HepG2 (cell line): Measurements from ENCODE around the gene CORO1C. TPM values are rescaled to one million over a fixed set of nuclear protein-coding genes. Genes with fewer than 3 reads are reported as not detected.
A peak's percentile ranks its signal among the peaks of the same experiment; 100 is the strongest.

ENCODE experiments used
- CENPX ChIP-seq: sonication (generic); formaldehyde crosslinking; IDR thresholded peaks from 2 replicates; pipeline ENCODE4 v1.9.0; 2021; ENCODE audit warnings: mild to moderate bottlenecking, missing genetic modification reagents, moderate library complexity
- HNRNPUL1 ChIP-seq: fragments of 200-400 bp; formaldehyde crosslinking; IDR thresholded peaks from 2 replicates; pipeline ENCODE4 v1.6.1; 2017; ENCODE audit warnings: low read depth, mild to moderate bottlenecking, low read length, moderate library complexity
- MAFF ChIP-seq: IDR thresholded peaks from 2 replicates; pipeline ENCODE4 v1.6.1; 2011; ENCODE audit warnings: low read depth, low read length, improper control_type of control experiment
- MBNL3 ChIP-seq: fragments of 250-450 bp; sonication (Bioruptor Pico); conservative IDR thresholded peaks from 2 replicates; pipeline ENCODE4 v1.8.0; 2022; ENCODE audit warnings: mild to moderate bottlenecking, inconsistent platforms
- NFATC3 ChIP-seq: sonication (generic); formaldehyde crosslinking; IDR thresholded peaks from 2 replicates; pipeline ENCODE4 v1.5.1; 2020; ENCODE audit warnings: mild to moderate bottlenecking, missing genetic modification reagents
- NR3C1 ChIP-seq: sonication (generic); formaldehyde crosslinking; IDR thresholded peaks from 2 replicates; pipeline ENCODE4 v1.4.0; 2020; ENCODE audit warnings: missing genetic modification reagents
- PRDM10 ChIP-seq: sonication (generic); formaldehyde crosslinking; IDR thresholded peaks from 2 replicates; pipeline ENCODE4 v1.4.0; 2020; ENCODE audit warnings: low read depth, missing genetic modification reagents
- RAD21 ChIP-seq: fragments of 450-650 bp; formaldehyde crosslinking; IDR thresholded peaks from 2 replicates; pipeline ENCODE4 v1.5.0; 2020; ENCODE audit warnings: mild to moderate bottlenecking
- RNF2 ChIP-seq: fragments of 450-650 bp; conservative IDR thresholded peaks from 2 replicates; pipeline ENCODE4 v1.6.1; 2016; ENCODE audit warnings: low read depth
- SOX6 ChIP-seq, 2 experiments: fragments of 450-650 bp in 1 of 2; sonication (generic) in 1 of 2; formaldehyde crosslinking in 1 of 2; IDR thresholded peaks; 2 replicates each; pipeline versions ENCODE4 v1.4.0 to v1.6.1; 2017 to 2020; ENCODE audit warnings: antibody characterized with exemption in 1 of 2, mild to moderate bottlenecking in 1 of 2, missing genetic modification reagents in 1 of 2
- SUZ12 ChIP-seq: fragments of 150-350 bp; IDR thresholded peaks from 2 replicates; pipeline ENCODE4 v1.6.1; 2014; ENCODE audit warnings: low read depth, low read length
- ZNF12 ChIP-seq: sonication (generic); formaldehyde crosslinking; IDR thresholded peaks from 2 replicates; pipeline ENCODE4 v1.5.0; 2020; ENCODE audit warnings: missing genetic modification reagents
- ZNF367 ChIP-seq: sonication (generic); formaldehyde crosslinking; IDR thresholded peaks from 2 replicates; pipeline ENCODE4 v1.4.0; 2020; ENCODE audit warnings: missing genetic modification reagents, borderline replicate concordance
- ZNF563 ChIP-seq: sonication (generic); formaldehyde crosslinking; IDR thresholded peaks from 2 replicates; pipeline ENCODE4 v1.8.0; 2022; ENCODE audit warnings: mild to moderate bottlenecking, moderate library complexity, missing genetic modification reagents
- ZNF687 ChIP-seq: sonication (generic); formaldehyde crosslinking; IDR thresholded peaks from 2 replicates; pipeline ENCODE4 v1.5.1; 2020; ENCODE audit warnings: mild to moderate bottlenecking, missing genetic modification reagents, moderate library complexity
- ZNF768 ChIP-seq: sonication (generic); formaldehyde crosslinking; IDR thresholded peaks from 2 replicates; pipeline ENCODE4 v1.4.0; 2020; ENCODE audit warnings: missing genetic modification reagents
- polyA plus RNA-seq, 8 experiments: library from polyadenylated mRNA; depleted of rRNA in 3 of 8; stranded (reverse) in 7 of 8; unstranded in 1 of 8; fragments of >200 nt; fragmentation: Illumina TruSeq in 4 of 8; extraction: Trizol in 4 of 8; gene quantifications; 2 replicates each; pipeline versions ENCODE4 v1.2.1 to v1.2.3, GENCODE V29; 2011 to 2016; ENCODE audit warnings: low read depth in 4 of 8, missing spikeins in 1 of 8, mixed read lengths in 1 of 8; ENCODE audit not compliant: insufficient read depth in 1 of 8
- total RNA-seq, 5 experiments: library from RNA; depleted of rRNA; stranded (reverse); fragments of >200 nt; fragmentation: Illumina TruSeq; extraction: Trizol; gene quantifications; 2 replicates each; pipeline ENCODE4 v1.2.3, GENCODE V29; 2016; ENCODE audit warnings: low read depth in 1 of 5
- TF ChIP-seq, protein P1 (sequence below): sonication (generic); formaldehyde crosslinking; IDR thresholded peaks from 2 replicates; pipeline ENCODE4 v1.5.0; 2020; ENCODE audit warnings: missing genetic modification reagents
- TF ChIP-seq, protein P2 (sequence below): sonication (generic); formaldehyde crosslinking; IDR thresholded peaks from 2 replicates; pipeline ENCODE4 v1.5.1; 2020; ENCODE audit warnings: mild to moderate bottlenecking, missing genetic modification reagents, moderate library complexity
- TF ChIP-seq, protein P3 (sequence below): sonication (generic); formaldehyde crosslinking; IDR thresholded peaks from 2 replicates; pipeline ENCODE4 v1.9.0; 2022; ENCODE audit warnings: missing genetic modification reagents, mild to moderate bottlenecking, borderline replicate concordance

The CORO1C gene
- total and polyA plus RNA-seq, 2 of the 13 experiments (the other 11 are each of a cell fraction or from before 2014, with no cell fraction given), result 73.7 to 131 TPM

DNA sequence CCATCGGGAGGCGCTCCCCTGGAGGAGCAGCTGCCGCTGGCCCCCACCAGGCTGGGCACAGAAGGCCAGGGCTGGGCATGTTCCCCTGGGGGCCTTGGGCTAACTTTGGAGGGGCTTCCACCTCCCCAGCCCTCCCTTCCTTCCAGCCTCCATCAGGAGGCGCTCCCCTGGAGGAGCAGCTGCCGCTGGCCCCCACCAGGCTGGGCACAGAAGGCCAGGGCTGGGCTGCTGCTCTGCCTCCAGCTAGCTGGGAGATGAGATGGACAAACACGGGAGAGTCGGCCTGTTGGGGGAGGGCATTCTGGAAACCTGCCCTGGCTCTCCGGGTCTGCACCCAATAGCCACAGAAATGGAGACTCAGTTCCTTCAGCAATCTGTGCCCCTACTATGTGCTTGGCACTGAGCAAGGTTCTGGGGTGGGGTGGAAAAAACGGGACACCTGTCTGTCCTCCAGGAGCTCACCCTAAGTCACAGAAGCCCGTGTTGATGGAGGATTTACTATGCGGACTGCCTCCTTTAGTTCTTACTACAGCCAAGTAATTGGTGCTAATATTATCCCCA is 39.0 kb upstream of the CORO1C start (continued):
- TF ChIP-seq PRDM10 (CRISPR knock-in tag), result no peak
- TF ChIP-seq, protein P1, sequence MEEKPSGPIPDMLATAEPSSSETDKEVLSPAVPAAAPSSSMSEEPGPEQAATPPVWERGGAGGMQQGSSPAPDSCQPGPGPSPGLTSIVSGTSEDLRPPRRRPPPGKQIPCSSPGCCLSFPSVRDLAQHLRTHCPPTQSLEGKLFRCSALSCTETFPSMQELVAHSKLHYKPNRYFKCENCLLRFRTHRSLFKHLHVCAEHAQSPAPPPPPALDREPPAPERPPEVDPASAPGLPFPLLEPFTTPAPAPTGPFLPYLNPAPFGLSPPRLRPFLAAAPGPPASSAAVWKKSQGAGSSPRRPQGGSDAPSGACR (CRISPR knock-in tag), result no peak
- no peak for TF ChIP-seq ZNF12
- TF ChIP-seq NFATC3 (CRISPR knock-in tag), result no peak
- TF ChIP-seq ZNF367 (CRISPR knock-in tag), result no peak
- TF ChIP-seq, protein P2, sequence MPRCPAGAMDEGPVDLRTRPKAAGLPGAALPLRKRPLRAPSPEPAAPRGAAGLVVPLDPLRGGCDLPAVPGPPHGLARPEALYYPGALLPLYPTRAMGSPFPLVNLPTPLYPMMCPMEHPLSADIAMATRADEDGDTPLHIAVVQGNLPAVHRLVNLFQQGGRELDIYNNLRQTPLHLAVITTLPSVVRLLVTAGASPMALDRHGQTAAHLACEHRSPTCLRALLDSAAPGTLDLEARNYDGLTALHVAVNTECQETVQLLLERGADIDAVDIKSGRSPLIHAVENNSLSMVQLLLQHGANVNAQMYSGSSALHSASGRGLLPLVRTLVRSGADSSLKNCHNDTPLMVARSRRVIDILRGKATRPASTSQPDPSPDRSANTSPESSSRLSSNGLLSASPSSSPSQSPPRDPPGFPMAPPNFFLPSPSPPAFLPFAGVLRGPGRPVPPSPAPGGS (CRISPR knock-in tag), result no peak
- TF ChIP-seq, protein P3, sequence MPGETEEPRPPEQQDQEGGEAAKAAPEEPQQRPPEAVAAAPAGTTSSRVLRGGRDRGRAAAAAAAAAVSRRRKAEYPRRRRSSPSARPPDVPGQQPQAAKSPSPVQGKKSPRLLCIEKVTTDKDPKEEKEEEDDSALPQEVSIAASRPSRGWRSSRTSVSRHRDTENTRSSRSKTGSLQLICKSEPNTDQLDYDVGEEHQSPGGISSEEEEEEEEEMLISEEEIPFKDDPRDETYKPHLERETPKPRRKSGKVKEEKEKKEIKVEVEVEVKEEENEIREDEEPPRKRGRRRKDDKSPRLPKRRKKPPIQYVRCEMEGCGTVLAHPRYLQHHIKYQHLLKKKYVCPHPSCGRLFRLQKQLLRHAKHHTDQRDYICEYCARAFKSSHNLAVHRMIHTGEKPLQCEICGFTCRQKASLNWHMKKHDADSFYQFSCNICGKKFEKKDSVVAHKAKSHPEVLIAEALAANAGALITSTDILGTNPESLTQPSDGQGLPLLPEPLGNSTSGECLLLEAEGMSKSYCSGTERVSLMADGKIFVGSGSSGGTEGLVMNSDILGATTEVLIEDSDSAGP, result peak; percentile 20; the same call in 1 of the 2 replicates
- no peak for TF ChIP-seq RAD21 (CRISPR knock-in tag)
- no peak for TF ChIP-seq SUZ12
- TF ChIP-seq MBNL3 (CRISPR knock-in tag), result no peak
- no peak for TF ChIP-seq HNRNPUL1
- no peak for TF ChIP-seq RNF2
- peak; percentile 21; the same call in 1 of the 2 replicates for TF ChIP-seq ZNF768
- TF ChIP-seq ZNF563 (CRISPR knock-in tag), result no peak
- TF ChIP-seq ZNF687 (CRISPR knock-in tag), result peak; percentile 30; the same call in 1 of the 2 replicates
- no peak for TF ChIP-seq CENPX (CRISPR knock-in tag)
- no peak for TF ChIP-seq SOX6 (IDR thresholded peaks at IDR 0.05)
- TF ChIP-seq SOX6 (CRISPR knock-in tag; IDR thresholded peaks at IDR 0.05), result no peak
- no peak for TF ChIP-seq NR3C1
- no peak for TF ChIP-seq MAFF
